HAP-1 (cell line): Measurements from ENCODE around the gene CD4.
A peak's percentile ranks its signal among the peaks of the same experiment; 100 is the strongest.

ENCODE experiments used
- DNase-seq, 2 experiments: peaks; one replicate each; pipeline ENCODE4 v3.0.0-alpha.2; 2016 to 2020; ENCODE audit warnings: low spot score in 2 of 2
- H3K27me3 ChIP-seq: fragments of 250-450 bp; sonication (Bioruptor Pico); 2 replicates; pipeline ENCODE4 v1.5.1; 2020; ENCODE audit warnings: low read depth, mild to moderate bottlenecking, moderate library complexity
- H3K36me3 ChIP-seq: fragments of 250-450 bp; sonication (Bioruptor Pico); replicated peaks from 2 replicates; pipeline ENCODE4 v1.5.1; 2020; ENCODE audit warnings: mild to moderate bottlenecking
- H3K4me1 ChIP-seq: fragments of 250-450 bp; sonication (Bioruptor Pico); 2 replicates; pipeline ENCODE4 v1.5.1; 2020; ENCODE audit warnings: mild to moderate bottlenecking
- H3K4me3 ChIP-seq: fragments of 250-450 bp; sonication (Bioruptor Pico); 2 replicates; pipeline ENCODE4 v1.5.1; 2020; ENCODE audit warnings: mild to moderate bottlenecking, moderate library complexity
- H3K9me3 ChIP-seq: fragments of 250-450 bp; sonication (Bioruptor Pico); 2 replicates; pipeline ENCODE4 v1.5.1; 2020; ENCODE audit warnings: mild to moderate bottlenecking, moderate library complexity
- in situ Hi-C: fragments of 300-500 bp; cut with MboI; formaldehyde crosslinking; loops from 3 replicates; pipeline ENCODE4 v1.14.3; 2020; ENCODE audit warnings: low sequenced_read_pairs, inconsistent platforms, mixed read lengths

CD4 gene

GRCh38 chr12:6753772-6754356 lies 35.5 kb upstream of the CD4 start:
- no peak for DNase-seq
- Histone ChIP-seq H3K9me3 (no peaks in the 10 kb centered on the region; the same call in 1 of the 2 replicates), H3K4me1 (peaks cover 10% of the 10 kb centered on the region), H3K27me3 (no peaks in the 10 kb centered on the region), H3K4me3 (no peak overlapping the region), H3K36me3 (peaks cover 35% of the 10 kb centered on the region)
- in situ Hi-C loops, result loop anchor here (5.0 kb wide), 1 partner anchor 73 kb away; the partner anchor contains the start of gene P3H3

GRCh38 chr12:6754411-6754810 lies 34.9 kb upstream of the CD4 start:
- no peak for DNase-seq
- H3K36me3 ChIP-seq, result peaks cover 30% of the 10 kb centered on the region
- H3K4me3 ChIP-seq, result no peak overlapping the region
- in situ Hi-C loops, result loop anchor here (5.0 kb wide), 1 partner anchor 73 kb away; the partner anchor contains the start of gene P3H3
- peaks cover 10% of the 10 kb centered on the region for H3K4me1 ChIP-seq
- H3K9me3 ChIP-seq, result no peaks in the 10 kb centered on the region; the same call in 1 of the 2 replicates
- no peaks in the 10 kb centered on the region for H3K27me3 ChIP-seq

GRCh38 chr12:6757028-6757690 lies 32.2 kb upstream of the CD4 start:
- H3K4me1 ChIP-seq, result peaks cover 6% of the 10 kb centered on the region
- DNase-seq, result no peak
- in situ Hi-C loops, result no loop called here

GRCh38 chr12:6758506-6759095 lies 30.7 kb upstream of the CD4 start:
- Histone ChIP-seq H3K36me3 (no peaks in the 10 kb centered on the region), H3K27me3 (no peaks in the 10 kb centered on the region), H3K4me3 (no peak overlapping the region), H3K4me1 (peaks cover 11% of the 10 kb centered on the region), H3K9me3 (no peaks in the 10 kb centered on the region; the same call in 1 of the 2 replicates)
- in situ Hi-C loops, result no loop called here
- DNase-seq, result no peak

More at GRCh38 chr12:6757028-6757690, 32.2 kb upstream of the CD4 start:
- H3K9me3 ChIP-seq, result no peaks in the 10 kb centered on the region; the same call in 1 of the 2 replicates
- no peak overlapping the region for H3K4me3 ChIP-seq
- no peaks in the 10 kb centered on the region for H3K27me3 ChIP-seq
- H3K36me3 ChIP-seq, result peaks cover 2% of the 10 kb centered on the region

- no peak for DNase-seq
- Histone ChIP-seq H3K9me3 (no peaks in the 10 kb centered on the region; the same call in 1 of the 2 replicates), H3K4me3 (no peak overlapping the region), H3K36me3 (no peaks in the 10 kb centered on the region), H3K27me3 (no peaks in the 10 kb centered on the region), H3K4me1 (peaks cover 12% of the 10 kb centered on the region)
- in situ Hi-C loops, result no loop called here
These were observed 29.6 kb upstream of the CD4 start for GRCh38 chr12:6759741-6760140.

- in situ Hi-C loops, result no loop called here
- H3K27me3 ChIP-seq, result no peaks in the 10 kb centered on the region
- H3K4me1 ChIP-seq, result peaks cover 30% of the 10 kb centered on the region
- DNase-seq, result no peak
- H3K4me3 ChIP-seq, result no peak overlapping the region
- no peaks in the 10 kb centered on the region for H3K36me3 ChIP-seq
- H3K9me3 ChIP-seq, result no peaks in the 10 kb centered on the region
These were observed 25.9 kb upstream of the CD4 start for GRCh38 chr12:6763380-6763779.

- H3K4me3 ChIP-seq, result no peak overlapping the region
- no peaks in the 10 kb centered on the region for H3K27me3 ChIP-seq
- H3K4me1 ChIP-seq, result peaks cover 38% of the 10 kb centered on the region
- peak; percentile 99 for DNase-seq
- in situ Hi-C loops, result no loop called here
- no peaks in the 10 kb centered on the region for H3K9me3 ChIP-seq
- peaks cover under 1% of the 10 kb centered on the region for H3K36me3 ChIP-seq
These were observed 25.1 kb upstream of the CD4 start for GRCh38 chr12:6764011-6764828.

- no peaks in the 10 kb centered on the region for H3K27me3 ChIP-seq
- peaks cover 9% of the 10 kb centered on the region for H3K36me3 ChIP-seq
- peaks cover 39% of the 10 kb centered on the region for H3K4me1 ChIP-seq
- in situ Hi-C loops, result no loop called here
- H3K9me3 ChIP-seq, result no peaks in the 10 kb centered on the region
- H3K4me3 ChIP-seq, result peak overlapping the region; percentile 82
- no peak for DNase-seq
These were observed 24.2 kb upstream of the CD4 start for GRCh38 chr12:6765048-6765633.

- Histone ChIP-seq H3K9me3 (no peaks in the 10 kb centered on the region), H3K4me1 (peaks cover 39% of the 10 kb centered on the region), H3K27me3 (no peaks in the 10 kb centered on the region), H3K36me3 (peaks cover 15% of the 10 kb centered on the region), H3K4me3 (peak within 1 kb of the TSS; percentile 82)
- DNase-seq, result peak; percentile 94 to 95
- in situ Hi-C loops, result no loop called here
These were observed 23.4 kb upstream of the CD4 start, which contains the start of gene PTMS for GRCh38 chr12:6765634-6766581. Gene PTMS, plus strand, starts transcription at chr12:6766363. Its CDS starts 343 bp downstream, at chr12:6766706.

- H3K9me3 ChIP-seq, result no peaks in the 10 kb centered on the region
- in situ Hi-C loops, result no loop called here
- peaks cover 24% of the 10 kb centered on the region for H3K36me3 ChIP-seq
- peak overlapping the region; percentile 82 for H3K4me3 ChIP-seq
- no peaks in the 10 kb centered on the region for H3K27me3 ChIP-seq
- peaks cover 39% of the 10 kb centered on the region for H3K4me1 ChIP-seq
- peak; percentile 40 to 76 for DNase-seq
These were observed 22.5 kb upstream of the CD4 start for GRCh38 chr12:6766651-6767349.

GRCh38 chr12:6767353-6768319 lies 21.7 kb upstream of the CD4 start:
- in situ Hi-C loops, result no loop called here
- H3K27me3 ChIP-seq, result no peaks in the 10 kb centered on the region
- peaks cover 39% of the 10 kb centered on the region for H3K4me1 ChIP-seq
- no peaks in the 10 kb centered on the region for H3K9me3 ChIP-seq
- peak overlapping the region; percentile 82 for H3K4me3 ChIP-seq
- peaks cover 25% of the 10 kb centered on the region for H3K36me3 ChIP-seq
- DNase-seq, result peak; percentile 36 to 49
